Activated B cell treated with CpG ODN at 0.5 μM for 24 hours (primary cell): ENCODE results near the gene HLA-DRA. TPM values are rescaled to one million over a fixed set of nuclear protein-coding genes. Genes with fewer than 3 reads are reported as not detected.
A peak's percentile ranks its signal among the peaks of the same experiment; 100 is the strongest.

Experiments
- ATAC-seq: fragments of 200-7000 bp; cut with Tn5 transposase; one replicate; pipeline ENCODE4 v1.10.0; 2021; ENCODE audit warnings: low read depth, mild to moderate bottlenecking, moderate library complexity
- CTCF ChIA-PET: fragments of 350-600 bp; sonication (Branson Sonifier 250); formaldehyde crosslinking; loops from one replicate; lab custom pipeline; 2021; ENCODE audit warnings: antibody characterized with exemption; lab: Charles Lee
- POLR2A ChIA-PET: fragments of 350-600 bp; sonication (Branson Sonifier 250); formaldehyde crosslinking; loops from one replicate; lab custom pipeline; 2021; ENCODE audit warnings: antibody characterized with exemption; lab: Charles Lee
- DNase-seq: peaks from one replicate; pipeline ENCODE4 v3.0.0; 2022
- H3K27ac Mint-ChIP-seq: one replicate; pipeline ENCODE4 v1.8.0; 2020; ENCODE audit warnings: mixed read lengths
- H3K27me3 Mint-ChIP-seq: one replicate; pipeline ENCODE4 v1.8.0; 2021; ENCODE audit warnings: mixed read lengths
- H3K36me3 Mint-ChIP-seq: one replicate; pipeline ENCODE4 v1.8.0; 2021; ENCODE audit warnings: low read depth, mixed read lengths
- H3K4me1 Mint-ChIP-seq: one replicate; pipeline ENCODE4 v1.8.0; 2021; ENCODE audit warnings: mixed read lengths
- H3K4me3 Mint-ChIP-seq: one replicate; pipeline ENCODE4 v1.8.0; 2020; ENCODE audit warnings: mild to moderate bottlenecking, mixed read lengths
- H3K9me3 Mint-ChIP-seq: one replicate; pipeline ENCODE4 v1.8.0; 2020; ENCODE audit warnings: mixed read lengths
- CTCF ChIP-seq: fragments of 200-600 bp; IDR thresholded peaks from one replicate; pipeline ENCODE4 v1.8.0; 2022; ENCODE audit warnings: antibody characterized with exemption, mild to moderate bottlenecking
- intact Hi-C: fragments of 100-400 bp; cut with micrococcal nuclease; formaldehyde crosslinking; loops from one replicate; pipeline ENCODE4 v1.15.1; 2024
- total RNA-seq: library from RNA; stranded (reverse); gene quantifications from 2 replicates; pipeline ENCODE4 v1.2.3, GENCODE V29; 2022

The HLA-DRA gene
- total RNA-seq, 1 donor from 2014 or later: 2,835 TPM

GRCh38 chr6:32449088-32449736 is 9.5 kb downstream of the HLA-DRA start:
- H3K27me3 Mint-ChIP-seq: no peaks in the 10 kb centered on the region
- H3K4me3 Mint-ChIP-seq: no peak overlapping the region
- CTCF ChIA-PET: interaction anchor here (0.7 kb wide), 1 partner anchor 122 kb away, joined by 4 read pairs; no protein-coding TSS in a partner anchor
- H3K9me3 Mint-ChIP-seq: peaks cover 11% of the 10 kb centered on the region
- H3K27ac Mint-ChIP-seq: no peak overlapping the region
- H3K36me3 Mint-ChIP-seq: peaks cover 26% of the 10 kb centered on the region
- intact Hi-C loops: loop anchor here (2.0 kb wide), 1 partner anchor 14 kb away; no protein-coding TSS in a partner anchor
- peaks cover 32% of the 10 kb centered on the region for H3K4me1 Mint-ChIP-seq
- ATAC-seq: no peak
- no peak for TF ChIP-seq CTCF
- DNase-seq: no peak
- POLR2A ChIA-PET: interaction anchor here (0.6 kb wide), 1 partner anchor 71 kb away, joined by 4 read pairs; no protein-coding TSS in a partner anchor

GRCh38 chr6:32457054-32457453 is 17.4 kb downstream of the HLA-DRA start:
- intact Hi-C loops: no loop called here
- no peak for DNase-seq
- Mint-ChIP-seq H3K4me3 (no peak overlapping the region), H3K27me3 (no peaks in the 10 kb centered on the region), H3K36me3 (peaks cover 7% of the 10 kb centered on the region), H3K4me1 (peaks cover 7% of the 10 kb centered on the region), H3K9me3 (peaks cover 6% of the 10 kb centered on the region), H3K27ac (no peak overlapping the region)
- ATAC-seq: no peak
- POLR2A ChIA-PET: interaction anchor here (0.6 to 10.7 kb wide), 2 partner anchors 14 to 209 kb away, joined by 3 to 161 read pairs; partner anchors contain the start of genes HLA-DQB1 and HLA-DRA
- TF ChIP-seq CTCF: no peak
- CTCF ChIA-PET: no interaction called here

- CTCF ChIA-PET: interaction anchor here (1.2 to 1.8 kb wide), 4 partner anchors 13 to 408 kb away, joined by 3 to 5 read pairs (median 4); no protein-coding TSS in a partner anchor
- H3K27me3 Mint-ChIP-seq: no peaks in the 10 kb centered on the region
- TF ChIP-seq CTCF: no peak
- peaks cover 3% of the 10 kb centered on the region for H3K36me3 Mint-ChIP-seq
- POLR2A ChIA-PET: interaction anchor here (0.6 to 10.7 kb wide), 5 partner anchors 9 to 340 kb away, joined by 3 to 161 read pairs (median 4); partner anchors contain the start of gene HLA-DRA
- intact Hi-C loops: no loop called here
- peak overlapping the region; percentile 77 for H3K4me3 Mint-ChIP-seq
- no peak for ATAC-seq
- H3K4me1 Mint-ChIP-seq: peaks cover 19% of the 10 kb centered on the region
- peaks cover under 1% of the 10 kb centered on the region for H3K9me3 Mint-ChIP-seq
- H3K27ac Mint-ChIP-seq: no peak overlapping the region
- no peak for DNase-seq
Observed at GRCh38 chr6:32459781-32460424, 20.2 kb downstream of the HLA-DRA start.

- ATAC-seq (peak; percentile 36), DNase-seq (no peak)
- H3K36me3 Mint-ChIP-seq: peaks cover 6% of the 10 kb centered on the region
- peaks cover 22% of the 10 kb centered on the region for H3K4me1 Mint-ChIP-seq
- H3K27me3 Mint-ChIP-seq: no peaks in the 10 kb centered on the region
- CTCF ChIA-PET: interaction anchor here (1.2 to 1.8 kb wide), 4 partner anchors 13 to 408 kb away, joined by 3 to 5 read pairs (median 4); no protein-coding TSS in a partner anchor
- H3K9me3 Mint-ChIP-seq: peaks cover 4% of the 10 kb centered on the region
- H3K27ac Mint-ChIP-seq: no peak overlapping the region
- no peak for TF ChIP-seq CTCF
- POLR2A ChIA-PET: interaction anchor here (0.6 to 10.7 kb wide), 4 partner anchors 18 to 178 kb away, joined by 3 to 161 read pairs (median 4); partner anchors contain the start of gene HLA-DRA
- H3K4me3 Mint-ChIP-seq: peak overlapping the region; percentile 77
- intact Hi-C loops: no loop called here
Observed at GRCh38 chr6:32460528-32460927, 20.8 kb downstream of the HLA-DRA start.
